ENCODE data around the gene PDK2. TPM values are rescaled to one million over a fixed set of nuclear protein-coding genes. Genes with fewer than 3 reads are reported as not detected.

Gene PDK2
- total RNA-seq, 3 donors from 2014 or later = 51.0 to 91.6 (median 72.6) TPM

DNA sequence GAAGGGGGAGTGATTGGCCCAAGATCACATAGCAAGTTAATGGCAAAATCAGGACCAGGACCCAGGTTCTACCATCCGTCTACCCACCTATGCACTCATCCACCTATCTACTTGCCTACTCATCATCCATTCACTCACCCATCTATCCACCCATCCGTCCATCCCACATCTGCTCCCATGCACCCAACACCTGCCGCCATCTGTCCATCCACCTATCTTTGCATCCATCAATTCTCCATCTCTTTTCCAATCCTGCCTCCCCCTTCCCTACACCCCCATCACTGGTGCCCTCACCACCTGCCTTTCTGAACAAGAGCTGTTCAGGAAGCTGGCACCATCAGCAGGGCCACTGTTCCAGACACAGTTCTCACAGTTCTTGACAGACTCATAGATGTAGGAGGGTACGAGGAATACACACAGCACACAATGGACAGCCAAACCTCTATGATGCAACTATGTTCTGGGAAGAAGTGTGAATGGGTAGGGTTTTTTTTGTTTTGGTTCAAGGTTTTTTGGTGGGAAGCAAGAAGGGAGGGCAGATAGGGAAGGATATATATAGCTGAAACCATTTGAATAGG lies 30.4 kb downstream of the PDK2 start:
- Histone ChIP-seq H3K4me1 (ENCODE audit: low read depth) (peaks cover 18% of the 10 kb centered on the region), H3K36me3 (ENCODE audit: low read depth) (no peaks in the 10 kb centered on the region), H3K4me3 (no peak overlapping the region), H3K9me3 (no peaks in the 10 kb centered on the region)
- intact Hi-C loops (cut with DNase I, micrococcal nuclease) = no loop called here
- DNase-seq (no peak), ATAC-seq (no peak)
- TF ChIP-seq, protein P1, sequence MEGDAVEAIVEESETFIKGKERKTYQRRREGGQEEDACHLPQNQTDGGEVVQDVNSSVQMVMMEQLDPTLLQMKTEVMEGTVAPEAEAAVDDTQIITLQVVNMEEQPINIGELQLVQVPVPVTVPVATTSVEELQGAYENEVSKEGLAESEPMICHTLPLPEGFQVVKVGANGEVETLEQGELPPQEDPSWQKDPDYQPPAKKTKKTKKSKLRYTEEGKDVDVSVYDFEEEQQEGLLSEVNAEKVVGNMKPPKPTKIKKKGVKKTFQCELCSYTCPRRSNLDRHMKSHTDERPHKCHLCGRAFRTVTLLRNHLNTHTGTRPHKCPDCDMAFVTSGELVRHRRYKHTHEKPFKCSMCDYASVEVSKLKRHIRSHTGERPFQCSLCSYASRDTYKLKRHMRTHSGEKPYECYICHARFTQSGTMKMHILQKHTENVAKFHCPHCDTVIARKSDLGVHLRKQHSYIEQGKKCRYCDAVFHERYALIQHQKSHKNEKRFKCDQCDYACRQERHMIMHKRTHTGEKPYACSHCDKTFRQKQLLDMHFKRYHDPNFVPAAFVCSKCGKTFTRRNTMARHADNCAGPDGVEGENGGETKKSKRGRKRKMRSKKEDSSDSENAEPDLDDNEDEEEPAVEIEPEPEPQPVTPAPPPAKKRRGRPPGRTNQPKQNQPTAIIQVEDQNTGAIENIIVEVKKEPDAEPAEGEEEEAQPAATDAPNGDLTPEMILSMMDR (IDR thresholded peaks at IDR 0.05) = no peak

DNA sequence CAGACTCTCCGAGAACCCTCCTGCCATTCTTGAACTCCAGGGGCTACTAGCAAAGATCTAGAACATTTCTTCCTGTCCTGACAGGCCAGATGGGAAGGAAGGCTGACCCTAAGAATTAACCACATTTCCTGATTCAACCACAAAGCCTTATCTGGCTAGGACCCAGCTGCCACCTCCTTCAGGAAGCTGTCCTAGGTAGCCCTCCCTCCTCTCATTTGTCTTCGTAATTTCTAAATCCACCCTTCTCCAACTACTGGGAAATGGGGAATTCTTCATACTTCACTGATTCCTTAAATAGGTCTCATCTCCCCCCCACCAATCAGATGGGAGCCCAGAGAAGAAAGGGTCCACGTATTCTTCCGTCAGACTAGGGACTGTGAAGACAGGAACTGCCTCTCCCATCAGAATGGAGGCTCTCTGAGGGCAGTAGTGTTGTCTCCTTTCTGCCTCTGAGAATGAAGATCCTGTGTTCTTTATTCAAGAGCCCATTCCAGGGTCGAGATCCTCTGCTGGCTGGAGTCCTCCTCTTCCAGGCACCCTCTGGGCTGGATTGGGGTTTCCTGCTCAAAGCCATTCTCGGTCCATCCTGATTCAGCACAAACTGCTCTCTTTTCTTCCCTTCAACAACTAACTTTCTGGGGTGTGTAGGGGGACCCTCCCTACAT lies 32.7 kb downstream of the PDK2 start:
- H3K4me1 ChIP-seq (ENCODE audit: low read depth) = peaks cover 18% of the 10 kb centered on the region
- H3K9me3 ChIP-seq = no peaks in the 10 kb centered on the region
- H3K36me3 ChIP-seq (ENCODE audit: low read depth) = no peaks in the 10 kb centered on the region
- ATAC-seq (no peak), DNase-seq (no peak)
- TF ChIP-seq, protein P1 (IDR thresholded peaks at IDR 0.05) = no peak
- no peak overlapping the region for H3K4me3 ChIP-seq
- intact Hi-C loops (cut with DNase I, micrococcal nuclease) = no loop called here

DNA sequence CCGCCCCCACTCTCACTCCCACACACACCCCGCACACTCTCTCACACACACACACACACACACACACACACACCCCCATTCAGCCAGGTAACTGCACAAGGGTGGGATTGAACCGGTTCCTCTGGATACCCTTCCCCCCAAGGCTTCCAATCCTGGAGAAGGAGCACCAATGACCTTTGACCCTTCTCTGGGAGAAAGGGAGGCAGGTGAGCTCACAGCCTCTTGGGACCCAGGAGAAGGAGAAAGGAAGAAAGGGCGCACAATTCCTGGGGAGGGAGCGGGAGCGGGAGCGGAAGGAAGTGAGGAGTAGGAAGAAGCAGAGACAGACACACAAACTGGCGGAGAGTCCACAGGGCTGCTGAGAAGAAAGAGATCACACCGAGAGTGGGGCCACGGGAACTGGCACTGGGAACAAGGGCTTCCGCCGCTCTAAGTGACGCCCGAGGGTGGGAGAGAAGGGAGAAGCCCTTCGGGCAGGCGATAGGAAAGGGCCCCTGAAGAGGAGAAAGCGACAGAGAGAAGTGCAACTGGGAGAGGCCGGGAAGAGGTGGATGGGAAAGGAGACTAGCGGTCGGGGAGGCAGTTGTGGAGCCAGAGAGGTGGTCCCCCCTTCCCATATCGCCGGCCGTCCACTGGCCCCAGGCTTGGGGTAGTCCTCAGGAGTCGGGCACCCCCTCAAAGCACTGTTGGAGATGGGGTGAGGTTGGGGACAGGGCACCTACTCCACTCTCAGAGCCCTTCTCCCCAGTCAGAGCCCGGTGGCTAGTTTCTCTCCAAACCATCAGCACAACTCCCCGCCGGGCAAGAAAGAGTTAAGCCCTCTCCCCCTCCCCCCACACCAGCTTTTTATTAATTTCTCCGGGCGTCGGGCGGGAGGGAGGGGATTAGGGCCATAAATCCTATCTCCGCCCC lies 33.5 kb downstream of the PDK2 start:
- Histone ChIP-seq H3K36me3 (ENCODE audit: low read depth) (no peaks in the 10 kb centered on the region), H3K4me3 (no peak overlapping the region), H3K4me1 (ENCODE audit: low read depth) (peaks cover 18% of the 10 kb centered on the region), H3K9me3 (no peaks in the 10 kb centered on the region)
- ATAC-seq (peak; percentile 47), DNase-seq (no peak)
- TF ChIP-seq, protein P1 (IDR thresholded peaks at IDR 0.05) = no peak
- intact Hi-C loops (cut with DNase I, micrococcal nuclease) = no loop called here

DNA sequence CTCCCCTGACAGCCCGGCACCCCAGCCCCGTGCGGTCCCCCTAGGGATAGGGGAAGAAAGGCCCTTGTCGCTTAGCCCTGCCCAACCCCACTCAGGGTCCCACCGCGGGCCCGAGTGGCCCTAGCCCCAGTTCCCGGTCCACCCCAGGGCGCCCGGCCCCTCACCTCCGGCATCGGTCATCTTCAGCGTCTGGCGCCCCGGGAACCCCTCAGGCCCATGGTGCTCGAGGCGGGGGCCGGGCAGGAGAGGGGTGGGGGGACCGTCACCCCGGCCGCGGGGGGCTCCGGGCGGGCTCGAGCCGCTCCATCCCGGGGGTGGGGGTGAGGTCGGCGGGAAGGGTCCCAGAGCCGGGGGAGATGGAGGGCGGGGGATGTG lies 34.2 kb downstream of the PDK2 start:
- TF ChIP-seq, protein P1 (IDR thresholded peaks at IDR 0.05) = no peak
- intact Hi-C loops (cut with DNase I, micrococcal nuclease) = no loop called here
- H3K4me1 ChIP-seq (ENCODE audit: low read depth) = peaks cover 18% of the 10 kb centered on the region
- ATAC-seq = no peak
- H3K36me3 ChIP-seq (ENCODE audit: low read depth) = no peaks in the 10 kb centered on the region
- DNase-seq = no peak
- H3K4me3 ChIP-seq = no peak overlapping the region
- H3K9me3 ChIP-seq = no peaks in the 10 kb centered on the region

DNA sequence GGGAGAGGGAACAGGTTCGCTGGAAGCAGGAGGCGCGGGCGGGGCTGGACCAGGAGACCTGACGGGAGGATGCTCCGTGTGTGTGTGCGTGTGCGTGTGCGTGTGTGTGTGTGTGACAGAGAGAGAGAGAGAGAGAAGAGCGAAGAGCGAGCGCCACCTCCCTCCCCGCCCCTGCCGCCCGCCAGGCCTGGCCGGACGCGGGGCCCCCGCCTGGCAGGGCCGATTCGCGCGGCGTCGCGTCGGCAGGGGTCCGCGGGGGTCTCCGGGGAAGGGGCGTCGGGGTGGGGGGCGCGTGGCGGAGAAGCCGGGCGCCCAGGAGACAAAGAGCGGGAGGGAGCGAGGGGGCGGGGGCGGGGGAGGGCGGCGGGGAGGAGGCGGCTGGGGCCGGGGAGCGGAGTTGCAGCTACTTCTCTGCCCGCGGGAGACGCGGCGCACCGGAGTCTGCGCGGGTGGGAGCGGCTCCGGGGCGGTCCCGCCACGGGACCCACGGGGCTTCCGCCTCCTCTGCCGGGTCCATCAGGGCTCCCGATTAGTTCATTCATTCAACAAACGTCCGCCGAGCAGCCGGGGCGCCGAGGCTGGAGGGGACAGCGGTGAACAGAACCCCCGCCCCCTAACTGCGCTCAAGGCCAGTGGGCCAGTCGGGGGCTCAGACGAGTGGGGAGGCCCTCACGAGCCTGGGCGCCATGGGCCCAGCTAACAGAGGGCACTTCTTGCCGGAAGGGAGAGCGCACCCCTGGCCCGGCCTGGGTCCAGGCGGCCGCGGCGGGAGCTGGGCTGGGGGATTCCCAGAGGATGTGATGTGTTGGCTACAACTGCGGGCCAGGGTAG lies 34.8 kb downstream of the PDK2 start, which contains the start of gene SAMD14:
TSS of gene SAMD14 (minus strand) at position 433 of the 831 bp plus-strand sequence. CDS start 5,201 bp downstream, outside the sequence.
- DNase-seq (no peak), ATAC-seq (peak; percentile 45)
- no peaks in the 10 kb centered on the region for H3K9me3 ChIP-seq
- H3K36me3 ChIP-seq (ENCODE audit: low read depth) = no peaks in the 10 kb centered on the region
- intact Hi-C loops (cut with DNase I, micrococcal nuclease) = no loop called here
- H3K4me1 ChIP-seq (ENCODE audit: low read depth) = peaks cover 18% of the 10 kb centered on the region
- H3K4me3 ChIP-seq = no peak within 1 kb of the TSS
- TF ChIP-seq, protein P1 (IDR thresholded peaks at IDR 0.05) = no peak
